IPS DF 6.9 (cell line): ENCODE measurements around the gene AMMECR1L.
"Not testable (repeated sequence)": the region's sequence is repeated elsewhere in the genome, so short reads cannot be mapped to it uniquely, and the experiment has no call there.

ENCODE experiments used
- DNase-seq: peaks from one replicate; pipeline ENCODE4 v3.0.0-alpha.2; 2013; ENCODE audit warnings: low read depth, low spot score
- H3K27ac ChIP-seq: one replicate; pipeline ENCODE4 v1.5.1; 2013; ENCODE audit warnings: low read length, control low read depth
- H3K27me3 ChIP-seq: 2 replicates; pipeline ENCODE4 v1.6.1; 2013; ENCODE audit warnings: mild to moderate bottlenecking, low read length; ENCODE audit not compliant: control insufficient read depth, insufficient read depth
- H3K36me3 ChIP-seq: 2 replicates; pipeline ENCODE4 v1.6.1; 2013; ENCODE audit warnings: low read length; ENCODE audit not compliant: control insufficient read depth, insufficient read depth
- H3K4me1 ChIP-seq: 2 replicates; pipeline ENCODE4 v1.6.1; 2013; ENCODE audit warnings: low read length; ENCODE audit not compliant: control insufficient read depth, insufficient read depth
- H3K4me3 ChIP-seq: 2 replicates; pipeline ENCODE4 v1.5.1; 2013; ENCODE audit warnings: mild to moderate bottlenecking, low read length
- H3K9me3 ChIP-seq: 2 replicates; pipeline ENCODE4 v1.6.1; 2013; ENCODE audit warnings: low read length, inconsistent platforms; ENCODE audit not compliant: control insufficient read depth, insufficient read depth
- WGBS: extraction: QIAGEN DNeasy Blood & Tissue Kit; methylation state at CpG from one replicate; pipeline ENCODE4 v1.1.7; 2013; ENCODE audit warnings: mixed read lengths, missing lambda C conversion rate; ENCODE audit not compliant: insufficient read length, insufficient coverage; 5-methylcytosine and 5-hydroxymethylcytosine counted together

AMMECR1L gene

DNA sequence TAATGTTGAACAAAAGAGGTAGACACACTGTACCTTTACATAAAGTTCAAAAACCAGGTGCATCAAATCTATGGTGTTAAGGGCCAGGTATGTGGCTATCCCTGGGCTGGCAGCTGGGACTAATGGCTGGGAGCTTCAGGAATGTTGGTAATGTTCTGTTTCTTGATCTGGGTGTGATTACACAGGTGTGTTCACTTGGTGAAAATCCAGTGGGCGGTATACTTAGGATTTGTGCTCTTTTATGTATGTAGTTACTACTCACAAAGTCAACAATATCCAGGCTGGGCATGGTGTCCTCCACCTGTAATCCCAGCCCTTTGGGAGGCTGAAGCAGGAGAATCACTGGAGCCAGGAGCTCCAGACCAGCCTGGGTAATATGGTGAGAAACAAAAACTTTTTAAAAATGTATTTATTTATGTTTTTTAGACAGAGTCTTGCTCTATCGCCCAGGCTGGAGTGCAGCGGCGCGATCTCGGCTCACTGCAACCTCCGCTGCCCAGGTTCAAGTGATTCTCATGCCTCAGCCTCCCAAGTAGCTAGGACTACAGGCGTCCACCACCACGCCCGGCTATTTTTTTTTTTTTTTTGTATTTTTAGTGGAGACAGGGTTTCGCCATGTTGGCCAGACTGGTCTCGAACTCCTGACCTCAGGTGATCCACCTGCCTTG is 22.1 kb upstream of the AMMECR1L start:
- not testable (repeated sequence) for H3K27ac ChIP-seq, H3K4me3 ChIP-seq, H3K9me3 ChIP-seq, DNase-seq, H3K4me1 ChIP-seq, H3K36me3 ChIP-seq, H3K27me3 ChIP-seq
- no CpG with 5 or more reads among the region's 12 CpGs for WGBS

DNA sequence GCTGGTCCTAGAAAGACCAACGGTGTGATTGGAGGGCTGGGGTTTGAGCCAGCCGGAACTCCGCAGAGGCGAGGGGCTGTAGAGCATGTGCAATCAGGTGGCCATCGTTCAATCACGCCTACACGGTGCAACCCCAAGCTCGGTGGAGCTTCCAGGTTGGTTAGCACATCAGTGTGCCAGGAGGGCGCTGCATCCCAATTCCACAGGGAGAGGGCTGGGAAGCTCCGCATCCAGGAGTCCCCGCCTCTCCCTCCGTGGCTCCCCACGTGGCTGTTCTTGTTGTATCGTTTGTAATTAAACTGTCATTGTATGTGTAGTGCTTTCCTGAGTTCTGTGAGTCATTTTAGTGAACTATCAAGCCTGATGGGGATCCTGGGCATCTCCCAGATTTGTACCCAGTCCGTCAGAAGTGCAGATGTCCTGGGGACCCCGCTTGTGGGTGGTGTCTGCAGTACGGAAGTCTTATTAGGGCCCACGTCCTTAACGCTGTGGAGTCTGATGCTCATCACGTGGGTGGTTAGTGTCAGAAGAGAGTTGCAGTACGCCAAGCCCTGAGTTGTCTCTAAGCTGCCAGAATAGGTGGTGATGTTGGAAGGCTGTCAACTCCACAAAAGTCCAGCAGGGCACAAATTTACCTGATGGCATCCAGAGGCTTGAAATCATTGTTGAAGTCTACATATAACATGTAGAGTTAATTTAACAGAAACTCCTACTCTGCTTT is 20.6 kb upstream of the AMMECR1L start:
- H3K27ac ChIP-seq = no peak overlapping the region
- no peaks in the 10 kb centered on the region for H3K9me3 ChIP-seq
- no peaks in the 10 kb centered on the region for H3K36me3 ChIP-seq
- no peak overlapping the region for H3K4me3 ChIP-seq
- no CpG with 5 or more reads among the region's 21 CpGs for WGBS
- no peak for DNase-seq
- H3K4me1 ChIP-seq = 0 out of 2 replicates have a peak, but pooled peaks cover 2% of the 10 kb centered on the region
- H3K27me3 ChIP-seq = no peaks in the 10 kb centered on the region

DNA sequence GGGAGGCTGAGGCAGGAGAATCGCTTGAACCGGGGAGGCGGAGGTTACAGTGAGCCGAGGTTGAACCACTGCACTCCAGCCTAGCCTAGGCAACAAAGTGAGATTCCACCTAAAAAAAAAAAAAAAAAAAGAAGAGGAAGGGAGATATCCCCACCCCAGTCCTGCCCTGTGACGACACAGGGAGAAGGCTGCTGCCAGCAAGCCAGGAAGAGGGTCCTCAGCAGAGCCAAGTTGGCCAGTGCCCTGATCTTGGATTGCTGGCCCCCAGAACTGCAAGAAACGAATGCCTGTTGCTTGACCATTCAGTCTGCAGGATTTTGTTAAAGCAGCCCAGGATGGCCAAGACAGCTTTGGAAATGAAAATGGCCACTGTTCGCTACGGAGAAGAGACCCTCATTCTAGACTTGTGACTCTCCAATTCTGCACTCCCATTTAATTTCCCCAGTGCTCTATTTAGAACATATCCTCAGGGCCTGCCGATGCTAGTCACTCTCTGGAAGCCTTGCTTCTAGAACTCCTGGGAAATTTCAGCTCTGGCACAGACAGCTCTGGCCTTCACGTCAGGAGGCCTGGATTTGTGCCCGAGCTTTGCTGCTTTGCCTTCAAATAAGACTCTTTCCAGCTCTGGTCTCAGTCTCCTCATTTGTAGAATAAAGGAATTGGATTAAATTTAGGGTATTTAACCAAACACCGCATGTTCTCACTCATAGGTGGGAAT is 15.7 kb upstream of the AMMECR1L start:
- Histone ChIP-seq H3K27ac (no peak overlapping the region), H3K9me3 (no peaks in the 10 kb centered on the region), H3K4me1 (0 out of 2 replicates have a peak, but pooled peaks cover 2% of the 10 kb centered on the region), H3K36me3 (no peaks in the 10 kb centered on the region), H3K27me3 (no peaks in the 10 kb centered on the region), H3K4me3 (no peak overlapping the region)
- no peak for DNase-seq
- WGBS = no CpG with 5 or more reads among the region's 12 CpGs

DNA sequence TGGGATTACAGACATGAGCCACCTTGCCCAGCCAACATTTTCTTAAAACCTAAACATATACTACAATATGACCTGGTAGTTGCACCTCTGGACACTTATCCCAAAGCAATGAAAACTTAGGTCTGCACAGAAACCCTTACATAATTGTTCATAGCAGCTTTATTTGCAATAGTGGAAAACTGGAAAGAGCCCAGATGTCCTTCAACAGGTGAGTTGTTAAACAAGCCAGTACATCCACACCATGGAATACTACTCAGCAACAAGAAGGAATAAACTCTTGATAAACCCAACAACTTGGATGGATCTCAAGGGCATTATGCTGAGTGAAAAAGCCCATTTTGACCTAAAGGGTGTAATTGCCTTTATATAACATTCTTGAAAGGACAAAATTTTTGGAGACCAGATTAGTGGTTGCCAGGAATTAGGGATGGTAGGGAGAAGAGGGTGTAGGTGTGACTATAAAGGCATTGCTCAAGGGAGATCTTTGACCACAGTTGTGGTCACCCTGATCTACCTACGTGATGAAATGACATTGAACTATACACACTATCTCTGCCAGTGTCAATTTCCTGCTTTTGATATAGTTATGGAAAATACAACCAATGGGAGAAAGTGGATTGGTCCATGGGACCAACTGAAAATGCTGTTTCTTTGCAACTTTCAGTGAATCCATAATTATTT is 11.9 kb upstream of the AMMECR1L start:
- Histone ChIP-seq H3K27me3 (no peaks in the 10 kb centered on the region), H3K4me3 (no peak overlapping the region), H3K27ac (no peak overlapping the region), H3K4me1 (0 out of 2 replicates have a peak, but pooled peaks cover 2% of the 10 kb centered on the region), H3K9me3 (no peaks in the 10 kb centered on the region), H3K36me3 (no peaks in the 10 kb centered on the region)
- WGBS = no CpG with 5 or more reads among the region's 1 CpG
- DNase-seq = no peak

DNA sequence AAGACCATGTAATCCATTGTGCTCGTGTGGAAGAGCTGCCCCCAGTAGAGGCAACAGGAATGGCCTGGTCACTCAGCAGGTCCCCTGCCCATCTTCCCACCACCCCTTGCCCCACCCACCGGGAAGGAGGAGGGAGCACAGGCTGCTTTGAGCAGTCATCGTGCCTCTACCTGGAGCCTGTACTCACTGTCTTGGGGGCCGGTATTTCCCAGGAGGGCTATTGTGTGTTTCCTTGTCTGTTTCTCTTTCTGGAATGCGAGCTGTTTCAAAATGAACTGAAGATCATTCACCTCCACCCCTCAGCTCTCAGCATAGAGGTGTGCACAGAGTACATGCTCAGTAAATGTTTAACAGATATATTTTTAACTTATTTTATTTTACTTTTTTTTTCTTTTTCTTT is 7.7 kb upstream of the AMMECR1L start:
- Histone ChIP-seq H3K27ac (no peak overlapping the region), H3K4me1 (0 out of 2 replicates have a peak, but pooled peaks cover 2% of the 10 kb centered on the region), H3K4me3 (no peak overlapping the region), H3K36me3 (no peaks in the 10 kb centered on the region), H3K9me3 (no peaks in the 10 kb centered on the region), H3K27me3 (no peaks in the 10 kb centered on the region)
- no peak for DNase-seq
- WGBS = no CpG with 5 or more reads among the region's 5 CpGs

DNA sequence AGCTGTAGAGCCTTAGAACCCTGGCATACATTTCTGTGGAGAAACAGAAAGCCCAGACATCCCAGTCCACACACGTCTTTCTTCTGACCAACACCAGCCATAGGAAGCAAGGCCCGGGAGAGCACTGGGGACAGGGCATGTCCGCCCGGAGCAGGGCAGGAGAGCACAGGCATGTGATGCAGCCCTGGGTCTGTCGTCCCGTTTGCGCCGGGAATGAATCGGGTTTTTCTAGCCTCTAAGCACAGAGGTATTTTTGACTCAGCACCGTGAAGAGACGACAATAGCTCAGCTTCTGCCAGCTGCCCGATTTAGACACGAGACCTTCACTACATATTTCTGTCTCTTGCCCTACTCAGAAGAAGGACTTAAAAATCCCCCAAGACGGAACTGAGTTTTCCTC is 7.3 kb upstream of the AMMECR1L start:
- Histone ChIP-seq H3K27ac (no peak overlapping the region), H3K9me3 (no peaks in the 10 kb centered on the region), H3K4me1 (0 out of 2 replicates have a peak, but pooled peaks cover 2% of the 10 kb centered on the region), H3K36me3 (no peaks in the 10 kb centered on the region), H3K27me3 (no peaks in the 10 kb centered on the region), H3K4me3 (no peak overlapping the region)
- no peak for DNase-seq
- WGBS = no CpG with 5 or more reads among the region's 14 CpGs

DNA sequence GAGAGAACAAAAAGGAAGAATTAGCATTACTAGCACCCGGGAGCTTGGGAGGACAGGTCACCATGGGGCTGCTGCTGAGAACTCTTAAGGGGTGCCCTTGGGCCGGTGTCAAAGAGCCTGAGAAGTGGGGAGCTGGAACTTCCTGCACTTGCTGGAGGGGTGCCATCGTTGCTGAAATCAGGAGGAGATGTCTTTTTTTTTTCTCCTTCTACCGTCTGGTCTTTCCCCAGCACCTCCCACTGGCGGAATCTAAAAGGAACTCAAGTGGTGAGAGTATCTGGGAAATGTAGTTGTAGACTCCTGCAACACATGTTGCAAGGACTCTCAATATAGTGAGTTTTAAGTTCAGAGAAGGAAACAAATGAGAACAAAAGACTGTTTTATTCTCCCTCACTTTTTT is 6.1 kb upstream of the AMMECR1L start:
- WGBS = no CpG with 5 or more reads among the region's 5 CpGs
- Histone ChIP-seq H3K4me3 (no peak overlapping the region), H3K27me3 (no peaks in the 10 kb centered on the region), H3K27ac (no peak overlapping the region), H3K4me1 (0 out of 2 replicates have a peak, but pooled peaks cover 2% of the 10 kb centered on the region), H3K36me3 (no peaks in the 10 kb centered on the region), H3K9me3 (no peaks in the 10 kb centered on the region)
- DNase-seq = no peak

DNA sequence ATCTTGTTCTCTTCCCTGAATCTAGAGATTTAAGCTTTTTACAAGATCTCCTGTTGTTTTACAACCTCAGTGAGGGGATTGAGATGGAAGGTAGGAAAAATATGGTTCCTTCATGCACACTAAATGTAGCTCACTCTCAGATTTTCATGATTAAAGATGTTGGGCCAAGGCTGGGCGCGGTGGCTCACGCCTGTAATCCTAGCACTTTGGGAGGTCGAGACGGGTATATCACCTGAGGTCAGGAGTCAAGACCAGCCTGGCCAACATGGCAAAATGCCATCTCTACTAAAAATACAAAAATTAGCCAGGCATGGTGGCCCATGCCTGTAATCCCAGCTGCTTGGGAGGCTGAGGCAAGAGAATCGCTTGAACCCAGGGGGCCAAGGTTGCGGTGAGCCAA is 5.0 kb upstream of the AMMECR1L start:
- not testable (repeated sequence) for H3K36me3 ChIP-seq, DNase-seq, H3K4me1 ChIP-seq, H3K27ac ChIP-seq, H3K9me3 ChIP-seq, H3K27me3 ChIP-seq, H3K4me3 ChIP-seq
- no CpG with 5 or more reads among the region's 7 CpGs for WGBS

DNA sequence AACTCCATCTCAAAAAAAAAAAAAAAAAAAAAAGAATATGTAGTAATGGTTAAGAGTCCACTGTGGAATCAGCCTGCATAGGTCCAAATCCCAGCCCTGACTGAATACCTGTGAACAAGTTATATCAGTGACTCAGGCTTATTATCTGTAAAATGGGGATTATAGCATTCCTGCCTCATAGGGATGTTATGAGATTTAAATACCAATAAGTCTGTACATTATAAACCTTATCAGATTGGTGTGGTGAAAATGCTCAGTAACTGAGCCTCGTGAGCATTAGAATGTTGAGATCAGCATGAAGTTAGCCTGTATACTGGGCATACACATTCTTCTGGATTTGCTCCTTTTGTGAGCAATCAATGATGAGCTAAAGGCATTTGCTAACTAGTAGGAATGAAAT is 3.0 kb upstream of the AMMECR1L start:
- H3K27me3 ChIP-seq = no peaks in the 10 kb centered on the region
- H3K4me3 ChIP-seq = no peak overlapping the region
- no peaks in the 10 kb centered on the region for H3K36me3 ChIP-seq
- 0 out of 2 replicates have a peak, but pooled peaks cover 2% of the 10 kb centered on the region for H3K4me1 ChIP-seq
- H3K27ac ChIP-seq = no peak overlapping the region
- DNase-seq = no peak
- no CpG with 5 or more reads among the region's 1 CpG for WGBS
- H3K9me3 ChIP-seq = no peaks in the 10 kb centered on the region

DNA sequence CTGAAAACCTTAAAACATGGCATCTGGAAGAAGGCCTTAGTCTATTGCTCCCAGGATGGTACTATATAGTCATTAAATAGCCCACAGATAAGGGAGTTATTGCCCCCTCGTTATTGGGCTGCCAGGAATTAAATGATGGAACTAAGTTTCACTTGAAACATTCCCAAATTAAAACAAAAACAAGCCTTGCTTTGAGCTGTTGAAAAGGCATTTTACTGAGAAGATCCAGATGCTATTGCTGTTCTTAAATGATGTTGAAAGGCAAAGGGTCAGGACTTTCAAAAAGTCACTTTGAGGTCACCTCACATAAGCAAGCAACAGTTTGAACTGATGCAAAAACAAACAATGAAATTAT is 2.0 kb upstream of the AMMECR1L start:
- Histone ChIP-seq H3K27ac (no peak overlapping the region), H3K9me3 (no peaks in the 10 kb centered on the region), H3K4me1 (no peaks in the 10 kb centered on the region), H3K4me3 (no peak overlapping the region), H3K36me3 (no peaks in the 10 kb centered on the region), H3K27me3 (no peaks in the 10 kb centered on the region)
- DNase-seq = no peak
- WGBS = no CpG with 5 or more reads among the region's 1 CpG
